Mesothelial cell of epicardium (in vitro differentiated cells): ENCODE results near the gene CUX1. TPM values are rescaled to one million over a fixed set of nuclear protein-coding genes. Genes with fewer than 3 reads are reported as not detected.

Source experiments
- DNase-seq, 2 experiments: peaks; one replicate each; pipeline ENCODE4 v3.0.0; 2021; ENCODE audit warnings: low spot score in 2 of 2; ENCODE audit not compliant: unreplicated experiment in 2 of 2
- H3K27ac Mint-ChIP-seq: 2 replicates; pipeline ENCODE4 v1.8.0; 2021; ENCODE audit warnings: mixed read lengths
- H3K27me3 Mint-ChIP-seq: 2 replicates; pipeline ENCODE4 v1.8.0; 2021; ENCODE audit warnings: low read depth, mixed read lengths
- H3K36me3 Mint-ChIP-seq: 2 replicates; pipeline ENCODE4 v1.8.0; 2021; ENCODE audit warnings: mixed read lengths
- H3K4me1 Mint-ChIP-seq: 2 replicates; pipeline ENCODE4 v1.8.0; 2021; ENCODE audit warnings: mixed read lengths
- H3K4me3 Mint-ChIP-seq: 2 replicates; pipeline ENCODE4 v1.8.0; 2021; ENCODE audit warnings: mild to moderate bottlenecking, moderate library complexity, mixed read lengths
- H3K9me3 Mint-ChIP-seq: 2 replicates; pipeline ENCODE4 v1.8.0; 2021; ENCODE audit warnings: mixed read lengths
- total RNA-seq: library from RNA; stranded (reverse); gene quantifications from 3 replicates; pipeline ENCODE4 v1.2.1, GENCODE V29; 2021
- TF ChIP-seq, protein P1 (sequence below): fragments of 200-600 bp; sonication (generic); IDR thresholded peaks from one replicate; pipeline ENCODE4 v1.5.0; 2021; ENCODE audit warnings: antibody characterized with exemption; ENCODE audit not compliant: unreplicated experiment

The CUX1 gene
- total RNA-seq, 1 donor from 2014 or later: 158 TPM

DNA sequence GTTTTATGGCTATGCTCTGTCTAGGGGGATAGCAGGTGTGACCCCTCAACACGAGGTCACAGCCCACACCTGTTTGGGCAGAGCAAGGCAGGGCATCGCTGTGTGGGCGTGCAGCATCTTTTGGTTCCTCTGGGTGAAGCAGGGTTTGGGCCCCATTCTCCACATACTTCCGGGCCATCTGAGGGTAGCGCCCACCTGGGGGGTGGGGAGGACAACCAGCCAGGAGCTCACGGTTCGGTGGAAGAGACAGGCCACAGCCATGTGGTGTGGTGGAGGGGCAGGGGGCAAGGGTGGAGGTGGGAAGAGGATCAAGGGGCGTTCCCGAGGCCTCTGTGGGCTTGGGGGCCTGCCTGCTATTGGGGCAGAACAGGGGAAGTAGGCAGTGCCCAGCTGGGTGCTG lies 471.6 kb downstream of the CUX1 start:
- DNase-seq: no peak
- H3K36me3 Mint-ChIP-seq: no peaks in the 10 kb centered on the region
- H3K9me3 Mint-ChIP-seq: no peaks in the 10 kb centered on the region
- no peak overlapping the region for H3K27ac Mint-ChIP-seq
- peaks cover 4% of the 10 kb centered on the region for H3K27me3 Mint-ChIP-seq
- H3K4me1 Mint-ChIP-seq: peaks cover 21% of the 10 kb centered on the region
- TF ChIP-seq, protein P1, sequence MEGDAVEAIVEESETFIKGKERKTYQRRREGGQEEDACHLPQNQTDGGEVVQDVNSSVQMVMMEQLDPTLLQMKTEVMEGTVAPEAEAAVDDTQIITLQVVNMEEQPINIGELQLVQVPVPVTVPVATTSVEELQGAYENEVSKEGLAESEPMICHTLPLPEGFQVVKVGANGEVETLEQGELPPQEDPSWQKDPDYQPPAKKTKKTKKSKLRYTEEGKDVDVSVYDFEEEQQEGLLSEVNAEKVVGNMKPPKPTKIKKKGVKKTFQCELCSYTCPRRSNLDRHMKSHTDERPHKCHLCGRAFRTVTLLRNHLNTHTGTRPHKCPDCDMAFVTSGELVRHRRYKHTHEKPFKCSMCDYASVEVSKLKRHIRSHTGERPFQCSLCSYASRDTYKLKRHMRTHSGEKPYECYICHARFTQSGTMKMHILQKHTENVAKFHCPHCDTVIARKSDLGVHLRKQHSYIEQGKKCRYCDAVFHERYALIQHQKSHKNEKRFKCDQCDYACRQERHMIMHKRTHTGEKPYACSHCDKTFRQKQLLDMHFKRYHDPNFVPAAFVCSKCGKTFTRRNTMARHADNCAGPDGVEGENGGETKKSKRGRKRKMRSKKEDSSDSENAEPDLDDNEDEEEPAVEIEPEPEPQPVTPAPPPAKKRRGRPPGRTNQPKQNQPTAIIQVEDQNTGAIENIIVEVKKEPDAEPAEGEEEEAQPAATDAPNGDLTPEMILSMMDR: no peak
- H3K4me3 Mint-ChIP-seq: no peak overlapping the region

DNA sequence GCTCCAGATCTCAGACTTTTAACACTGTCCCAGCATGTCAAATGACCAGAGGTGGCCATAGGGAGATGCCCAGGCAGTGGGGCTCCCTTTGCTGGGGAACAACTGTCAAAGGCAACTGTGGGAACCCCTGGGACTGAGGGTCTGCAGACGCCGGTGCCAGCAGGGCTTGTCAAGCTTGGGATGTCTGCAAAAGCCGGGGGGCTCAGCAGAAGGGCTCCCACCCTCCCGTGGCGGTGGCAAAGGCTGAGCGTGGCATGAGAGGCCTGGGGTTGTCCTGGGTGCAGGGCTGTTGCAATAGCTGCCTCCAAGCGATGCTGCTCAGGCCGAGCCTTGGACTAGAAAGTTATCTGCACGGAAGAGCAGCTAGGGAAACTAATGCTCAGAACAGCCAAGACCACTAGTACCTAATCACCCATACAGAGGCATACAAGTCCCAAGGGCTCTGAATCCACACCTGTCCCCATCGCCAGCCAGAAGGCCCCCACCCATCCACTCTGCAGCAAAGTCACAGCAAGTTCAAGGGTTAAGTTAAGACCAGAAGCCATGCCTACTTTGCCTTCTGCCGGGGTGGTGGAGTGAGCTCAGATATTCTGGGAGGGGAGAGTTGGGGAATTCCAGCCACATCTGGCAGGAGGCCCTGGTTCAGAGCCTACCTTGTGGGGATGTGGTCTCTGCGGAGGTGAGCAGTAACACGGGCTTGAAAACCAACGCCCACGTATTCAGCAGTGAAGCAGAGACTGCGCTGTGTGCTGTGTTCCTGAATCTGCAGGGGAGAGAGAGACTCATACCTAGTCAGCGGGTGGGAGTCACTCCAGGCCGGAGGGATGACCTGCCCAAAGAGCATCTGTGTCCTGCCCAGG lies 473.9 kb downstream of the CUX1 start:
- DNase-seq: peak in 1 of 2 experiments; percentile 16
- no peak overlapping the region for H3K4me3 Mint-ChIP-seq
- no peak overlapping the region for H3K27ac Mint-ChIP-seq
- TF ChIP-seq, protein P1: no peak
- peaks cover 16% of the 10 kb centered on the region for H3K4me1 Mint-ChIP-seq
- no peaks in the 10 kb centered on the region for H3K9me3 Mint-ChIP-seq
- no peaks in the 10 kb centered on the region for H3K36me3 Mint-ChIP-seq
- H3K27me3 Mint-ChIP-seq: peaks cover 4% of the 10 kb centered on the region

DNA sequence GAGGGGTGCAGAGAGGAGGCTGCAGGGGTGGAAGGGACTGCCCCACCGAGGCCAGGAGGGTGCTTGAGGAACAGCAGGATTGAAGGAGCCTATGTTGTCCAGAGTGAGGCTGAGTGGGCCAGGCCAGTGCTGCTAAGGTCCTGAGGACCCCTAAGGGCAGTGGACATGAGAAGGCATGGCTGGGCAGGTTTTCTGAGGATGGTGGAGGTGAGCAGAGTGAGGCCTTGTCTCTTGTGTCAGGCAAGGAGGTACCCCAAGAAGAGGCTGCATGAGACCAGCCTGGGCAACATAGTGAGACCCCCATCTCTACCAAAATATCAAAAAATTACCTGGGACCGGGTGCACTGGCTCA lies 474.5 kb downstream of the CUX1 start:
- H3K27me3 Mint-ChIP-seq: peaks cover 4% of the 10 kb centered on the region
- no peak for DNase-seq
- H3K4me1 Mint-ChIP-seq: peaks cover 16% of the 10 kb centered on the region
- no peaks in the 10 kb centered on the region for H3K36me3 Mint-ChIP-seq
- H3K4me3 Mint-ChIP-seq: no peak overlapping the region
- TF ChIP-seq, protein P1: no peak
- no peak overlapping the region for H3K27ac Mint-ChIP-seq
- no peaks in the 10 kb centered on the region for H3K9me3 Mint-ChIP-seq

DNA sequence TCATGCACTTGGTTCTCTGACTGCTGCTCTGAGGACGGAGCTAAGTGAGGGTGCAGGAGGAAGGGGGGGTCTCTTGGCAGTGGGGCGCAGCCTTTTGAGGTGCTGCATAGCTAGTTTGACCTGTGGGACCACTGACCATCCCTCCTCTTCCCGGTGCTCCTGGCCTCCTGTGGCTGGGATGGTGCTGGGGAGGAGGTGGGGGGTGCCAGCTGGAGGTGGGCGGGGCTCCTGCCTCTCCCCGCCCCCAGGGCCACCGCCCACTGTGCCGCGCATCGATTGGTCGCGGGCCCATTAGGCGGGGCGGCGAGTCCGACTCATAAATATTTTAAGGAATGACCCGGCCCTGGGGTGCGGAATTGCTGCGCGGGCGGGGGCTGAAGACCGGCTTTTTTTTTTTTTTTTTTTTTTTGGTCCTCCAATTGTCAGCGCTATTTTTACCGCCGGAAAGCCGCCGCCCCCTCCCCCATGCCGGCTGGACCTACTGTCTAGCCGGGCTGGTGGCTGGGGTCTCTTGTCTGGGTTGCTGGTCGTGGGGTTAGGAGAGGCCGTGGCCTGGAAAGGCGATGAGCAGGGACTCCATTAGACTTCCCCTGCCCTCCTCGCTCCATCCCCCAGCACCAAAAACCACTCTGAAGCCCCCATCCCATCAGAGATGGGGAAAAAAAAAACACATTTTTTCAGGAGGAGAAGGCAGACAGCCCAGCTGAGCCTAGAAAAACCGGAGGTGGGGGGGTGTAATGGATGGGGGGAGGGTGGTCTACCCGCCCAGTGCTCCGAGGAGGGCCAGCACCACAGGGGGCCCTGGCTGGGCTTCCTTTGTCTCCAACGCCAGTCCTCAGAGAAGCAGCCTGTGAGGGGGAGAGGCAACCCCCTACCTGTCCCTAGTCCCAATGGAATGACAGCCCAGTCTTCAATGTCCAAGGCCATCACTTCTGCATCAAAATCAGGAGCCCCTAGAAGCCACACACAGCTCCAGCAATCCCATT lies 475.7 kb downstream of the CUX1 start:
- no peaks in the 10 kb centered on the region for H3K36me3 Mint-ChIP-seq
- H3K4me1 Mint-ChIP-seq: peaks cover 15% of the 10 kb centered on the region
- DNase-seq: peak in 1 of 2 experiments; percentile 12
- no peak overlapping the region for H3K27ac Mint-ChIP-seq
- TF ChIP-seq, protein P1: no peak
- peaks cover 4% of the 10 kb centered on the region for H3K27me3 Mint-ChIP-seq
- peak overlapping the region; percentile 31 for H3K4me3 Mint-ChIP-seq
- H3K9me3 Mint-ChIP-seq: no peaks in the 10 kb centered on the region

DNA sequence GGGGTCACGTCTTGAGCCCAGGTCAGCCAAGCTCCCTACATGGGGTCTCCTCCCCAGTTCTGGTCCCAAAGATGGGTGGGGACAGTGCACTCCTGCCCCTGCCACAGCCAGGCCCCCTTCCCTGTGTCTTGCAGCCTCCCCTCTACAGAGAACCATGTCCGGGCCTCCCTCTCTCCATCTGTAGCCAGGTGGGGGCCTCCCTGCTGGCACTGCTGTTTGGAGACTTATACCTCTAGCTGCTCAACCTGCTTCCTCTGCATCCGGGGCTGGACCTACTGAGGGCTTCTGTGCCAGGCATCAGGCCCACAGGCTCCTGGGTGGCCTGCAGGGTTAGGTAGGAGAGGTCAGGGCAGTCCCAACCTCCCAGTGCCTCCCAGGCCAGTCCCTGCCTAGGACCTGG lies 477.2 kb downstream of the CUX1 start:
- Mint-ChIP-seq H3K27ac (no peak overlapping the region), H3K36me3 (no peaks in the 10 kb centered on the region), H3K4me1 (peaks cover 11% of the 10 kb centered on the region), H3K9me3 (no peaks in the 10 kb centered on the region), H3K27me3 (peaks cover 3% of the 10 kb centered on the region), H3K4me3 (no peak overlapping the region)
- TF ChIP-seq, protein P1: no peak
- no peak for DNase-seq
